HepG2 (cell line): ENCODE data around the gene KRT14. TPM values are rescaled to one million over a fixed set of nuclear protein-coding genes. Genes with fewer than 3 reads are reported as not detected.

ENCODE experiments used
- ATAC-seq: fragments of 200-7000 bp; cut with Tn5 transposase; 3 replicates; pipeline ENCODE4 v1.9.1; 2020; ENCODE audit warnings: mild to moderate bottlenecking, moderate library complexity
- BruUV-seq: library from RNA; stranded (reverse); fragments of 400-500 nt; replicated peaks from 2 replicates; lab custom pipeline; 2021; lab: Mats Ljungman, UMichigan
- CTCF ChIA-PET: fragments of 300-600 bp; formaldehyde crosslinking; extraction: SDS; loops from one replicate; lab custom pipeline; 2021; ENCODE audit warnings: low total read pairs, inconsistent platforms, low intra/inter-chr PET ratio; lab: Yijun Ruan, JAX
- POLR2A ChIA-PET: fragments of 350-600 bp; sonication (Branson Sonifier 250); formaldehyde crosslinking; loops from one replicate; lab custom pipeline; 2020; ENCODE audit warnings: antibody characterized with exemption, inconsistent platforms; lab: Yijun Ruan, JAX
- DNase-seq: peaks from one replicate; pipeline ENCODE4 v3.0.0-alpha.2; 2015; ENCODE audit warnings: low spot score
- FAIRE-seq: peaks from 3 replicates; lab custom pipeline; 2011; peaks lifted over from hg19 to GRCh38; lab: Jason Lieb, UNC
- H2AFZ ChIP-seq: one replicate; pipeline ENCODE4 v1.6.1; 2011; ENCODE audit warnings: low read length, inconsistent platforms
- H3K27ac ChIP-seq: fragments of 300-600 bp; 3 replicates; pipeline ENCODE4 v1.8.0; 2011; ENCODE audit warnings: mixed run types, mild to moderate bottlenecking, mixed read lengths, low read length, inconsistent platforms; ENCODE audit not compliant: insufficient read depth; ENCODE audit errors: extremely low read length
- H3K27me3 ChIP-seq, 2 experiments: fragments of 200-600 bp in 1 of 2; 2 replicates in 1 of 2; 3 replicates in 1 of 2; pipeline versions ENCODE4 v1.6.0 to v1.8.0; 2011; ENCODE audit warnings: low read length in 2 of 2, mild to moderate bottlenecking in 2 of 2, moderate library complexity in 2 of 2, inconsistent platforms in 1 of 2; ENCODE audit not compliant: insufficient read depth in 2 of 2, control insufficient read depth in 1 of 2
- H3K36me3 ChIP-seq, 2 experiments: fragments of 200-600 bp in 1 of 2; replicated peaks in 1 of 2; 2 replicates in 1 of 2; 3 replicates in 1 of 2; pipeline versions ENCODE4 v1.5.1 to v1.8.0; 2011; ENCODE audit warnings: low read length in 2 of 2, inconsistent platforms in 1 of 2; ENCODE audit not compliant: insufficient read depth in 2 of 2, control insufficient read depth in 1 of 2
- H3K4me1 ChIP-seq: 2 replicates; pipeline ENCODE4 v1.5.1; 2012; ENCODE audit warnings: low read length, inconsistent platforms; ENCODE audit not compliant: insufficient read depth
- H3K4me2 ChIP-seq: 2 replicates; pipeline ENCODE4 v1.6.0; 2011; ENCODE audit warnings: low read depth, low read length, inconsistent platforms
- H3K4me3 ChIP-seq, 3 experiments: fragments of 200-600 bp in 1 of 3; sonication (generic), shearing (Covaris generic) in 1 of 3; replicated peaks in 1 of 3; 2 replicates each; pipeline ENCODE4 v1.5.1; 2011 to 2016; ENCODE audit warnings: low read length in 3 of 3, inconsistent platforms in 2 of 3, low read depth in 2 of 3, mild to moderate bottlenecking in 2 of 3, control low read depth in 1 of 3, mixed read lengths in 1 of 3; ENCODE audit not compliant: insufficient read depth in 1 of 3
- H3K79me2 ChIP-seq: one replicate; pipeline ENCODE4 v1.6.1; 2011; ENCODE audit warnings: low read length, inconsistent platforms; ENCODE audit not compliant: insufficient read depth
- H3K9ac ChIP-seq: 2 replicates; pipeline ENCODE4 v1.6.0; 2011; ENCODE audit warnings: mild to moderate bottlenecking, low read depth, low read length, inconsistent platforms; ENCODE audit not compliant: insufficient read depth
- H3K9me3 ChIP-seq: 2 replicates; pipeline ENCODE4 v1.5.1; 2012; ENCODE audit warnings: mild to moderate bottlenecking, low read length
- H4K20me1 ChIP-seq: 2 replicates; pipeline ENCODE4 v1.6.0; 2011; ENCODE audit warnings: inconsistent platforms, mild to moderate bottlenecking, low read length, moderate library complexity; ENCODE audit not compliant: insufficient read depth
- AGO1 ChIP-seq: fragments of 200-400 bp; formaldehyde crosslinking; IDR thresholded peaks from 2 replicates; pipeline ENCODE4 v1.6.1; 2017; ENCODE audit warnings: mild to moderate bottlenecking, low read depth, low read length, moderate library complexity; ENCODE audit not compliant: poor library complexity, severe bottlenecking
- ATF6 ChIP-seq: sonication (generic); formaldehyde crosslinking; conservative IDR thresholded peaks from 2 replicates; pipeline ENCODE4 v1.4.0; 2020; ENCODE audit warnings: missing genetic modification reagents
- ATF7-NPFF ChIP-seq: sonication (generic); formaldehyde crosslinking; IDR thresholded peaks from 2 replicates; pipeline ENCODE4 v1.8.1; 2023; ENCODE audit warnings: mild to moderate bottlenecking, low read depth, missing genetic modification reagents, moderate library complexity
- ATM ChIP-seq: fragments of 450-650 bp; IDR thresholded peaks from 2 replicates; pipeline ENCODE4 v1.7.1; 2017; ENCODE audit warnings: mild to moderate bottlenecking, borderline replicate concordance
- KMT2A ChIP-seq: sonication (generic); formaldehyde crosslinking; IDR thresholded peaks from 2 replicates; pipeline ENCODE4 v1.4.0; 2020; ENCODE audit warnings: missing genetic modification reagents
- NFYB ChIP-seq: sonication (generic); formaldehyde crosslinking; IDR thresholded peaks from 2 replicates; pipeline ENCODE4 v1.4.0; 2020; ENCODE audit warnings: missing genetic modification reagents
- PHF5A ChIP-seq: IDR thresholded peaks from one replicate; pipeline ENCODE4 v1.6.1; 2018; ENCODE audit warnings: low read depth, missing genetic modification reagents; ENCODE audit not compliant: unreplicated experiment
- SOX6 ChIP-seq, 2 experiments: fragments of 450-650 bp in 1 of 2; sonication (generic) in 1 of 2; formaldehyde crosslinking in 1 of 2; IDR thresholded peaks; 2 replicates each; pipeline versions ENCODE4 v1.4.0 to v1.6.1; 2017 to 2020; ENCODE audit warnings: antibody characterized with exemption in 1 of 2, mild to moderate bottlenecking in 1 of 2, missing genetic modification reagents in 1 of 2
- ZNF354B ChIP-seq: sonication (generic); formaldehyde crosslinking; IDR thresholded peaks from 2 replicates; pipeline ENCODE4 v1.8.0; 2022; ENCODE audit warnings: mild to moderate bottlenecking, missing genetic modification reagents
- WGBS: methylation state at CpG from one replicate; pipeline ENCODE4 v1.1.6; 2017; ENCODE audit warnings: low lambda C conversion rate; 5-methylcytosine and 5-hydroxymethylcytosine counted together
- in situ Hi-C: cut with HindIII; loops from 2 replicates; pipeline ENCODE4 v1.10.0; 2017; ENCODE audit warnings: low pct_unique_long_range_greater_than_20kb; ENCODE audit not compliant: extremely low pct_ligation_motif_present
- intact Hi-C: fragments of 100-400 bp; cut with micrococcal nuclease; formaldehyde crosslinking; loops from one replicate; pipeline ENCODE4 v1.10.0; 2022; ENCODE audit not compliant: unreplicated experiment
- polyA plus RNA-seq, 8 experiments: library from polyadenylated mRNA; depleted of rRNA in 3 of 8; stranded (reverse) in 7 of 8; unstranded in 1 of 8; fragments of >200 nt; fragmentation: Illumina TruSeq in 4 of 8; extraction: Trizol in 4 of 8; gene quantifications; 2 replicates each; pipeline versions ENCODE4 v1.2.1 to v1.2.3, GENCODE V29; 2011 to 2016; ENCODE audit warnings: low read depth in 4 of 8, missing spikeins in 1 of 8, mixed read lengths in 1 of 8; ENCODE audit not compliant: insufficient read depth in 1 of 8
- total RNA-seq, 5 experiments: library from RNA; depleted of rRNA; stranded (reverse); fragments of >200 nt; fragmentation: Illumina TruSeq; extraction: Trizol; gene quantifications; 2 replicates each; pipeline ENCODE4 v1.2.3, GENCODE V29; 2016; ENCODE audit warnings: low read depth in 1 of 5
- TF ChIP-seq, protein P1 (sequence below): sonication (generic); formaldehyde crosslinking; IDR thresholded peaks from 2 replicates; pipeline ENCODE4 v1.5.0; 2020; ENCODE audit warnings: missing genetic modification reagents
- TF ChIP-seq, protein P2 (sequence below): sonication (generic); formaldehyde crosslinking; IDR thresholded peaks from 2 replicates; pipeline ENCODE4 v1.4.0; 2020; ENCODE audit warnings: low read depth, mild to moderate bottlenecking, missing genetic modification reagents
- TF ChIP-seq, protein P3 (sequence below): IDR thresholded peaks from 2 replicates; pipeline ENCODE4 v1.6.1; 2018; ENCODE audit warnings: missing genetic modification reagents, mild to moderate bottlenecking, missing compliant biosample characterization
- TF ChIP-seq, protein P4 (sequence below): IDR thresholded peaks from 2 replicates; pipeline ENCODE4 v1.6.1; 2016; ENCODE audit warnings: control low read depth

Gene KRT14
- total and polyA plus RNA-seq, 2 of the 13 experiments (the other 11 are each of a cell fraction or from before 2014, with no cell fraction given) = 0.09 TPM; not detected in 1

DNA sequence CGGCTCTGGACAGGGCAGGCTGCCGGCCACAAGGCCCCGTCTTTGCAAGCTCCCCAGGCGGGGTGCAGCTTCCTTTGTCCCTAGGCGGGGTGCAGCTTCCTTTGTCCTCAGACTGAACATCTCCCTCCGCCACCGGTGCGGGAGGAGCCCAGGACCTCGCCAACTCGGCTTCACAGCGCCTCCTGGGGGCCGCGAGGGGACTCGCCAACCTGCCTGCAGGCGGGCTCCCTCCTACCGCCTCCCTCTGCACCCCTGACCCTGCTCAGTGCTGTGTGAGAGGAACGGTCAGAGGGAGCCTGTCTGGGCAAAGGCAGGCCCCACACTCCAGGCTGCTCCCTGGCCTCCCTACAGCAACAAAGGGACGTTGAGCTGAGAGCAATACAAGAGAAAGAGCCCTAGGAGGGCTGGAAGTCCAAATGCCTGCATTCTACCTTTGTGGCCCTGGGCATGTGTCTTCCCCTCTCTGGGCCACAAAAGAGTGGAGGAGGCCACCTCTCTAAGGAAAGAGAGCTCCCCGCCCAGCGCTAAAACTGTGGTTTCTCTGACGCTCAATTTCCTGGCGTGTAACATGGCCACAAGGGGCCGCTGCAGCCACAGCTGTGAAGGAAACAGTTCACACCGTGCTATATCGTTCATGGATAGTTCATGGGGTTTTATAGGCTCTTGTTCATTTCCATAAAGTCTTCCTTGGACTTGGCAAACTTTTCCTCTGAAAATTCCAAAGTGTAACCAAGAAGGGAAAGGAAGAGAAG lies 37.7 kb downstream of the KRT14 start:
- ChIA-PET POLR2A (interaction anchor here (0.7 to 3.3 kb wide), 8 partner anchors 10 to 730 kb away, joined by 3 to 26 read pairs (median 4); partner anchors contain the start of genes EIF1 and KRT19), CTCF (interaction anchor here (0.7 to 6.3 kb wide), 14 partner anchors 15 to 746 kb away, joined by 3 to 84 read pairs (median 8); partner anchors contain the start of gene KRT19)
- no peaks in the 10 kb centered on the region for H3K79me2 ChIP-seq
- peak; percentile 90 for ATAC-seq
- DNase-seq = peak; percentile 82
- no peaks in the 10 kb centered on the region for H4K20me1 ChIP-seq
- in situ Hi-C loops = loop anchor here (5.0 kb wide), 2 partner anchors 62 to 113 kb away; partner anchors contain the start of gene KRT36
- H3K36me3 ChIP-seq = no peaks in the 10 kb centered on the region
- H3K9ac ChIP-seq = peak overlapping the region; percentile 42
- peak overlapping the region; percentile 93 for H3K4me2 ChIP-seq
- peak overlapping the region; percentile 18 to 67 (median 22); a peak in 4 of 6 replicates for H3K4me3 ChIP-seq
- peak overlapping the region; percentile 16 for H3K27ac ChIP-seq
- intact Hi-C loops = loop anchor here (1.0 kb wide), 2 partner anchors 99 to 113 kb away; no protein-coding TSS in a partner anchor
- peaks cover 4 to 28% of the 10 kb centered on the region in 2 experiments; a peak in 4 of 5 replicates for H3K27me3 ChIP-seq
- no TSS peak for BruUV-seq
- 0% methylated on average over 16 of the region's 25 CpGs for WGBS
- no peaks in the 10 kb centered on the region for H3K9me3 ChIP-seq
- peak overlapping the region; percentile 49 for H2AFZ ChIP-seq
- H3K4me1 ChIP-seq = peaks cover 48% of the 10 kb centered on the region
- peak; percentile 97 for FAIRE-seq
- TF ChIP-seq AGO1 = peak; percentile 31
- TF ChIP-seq, protein P1, sequence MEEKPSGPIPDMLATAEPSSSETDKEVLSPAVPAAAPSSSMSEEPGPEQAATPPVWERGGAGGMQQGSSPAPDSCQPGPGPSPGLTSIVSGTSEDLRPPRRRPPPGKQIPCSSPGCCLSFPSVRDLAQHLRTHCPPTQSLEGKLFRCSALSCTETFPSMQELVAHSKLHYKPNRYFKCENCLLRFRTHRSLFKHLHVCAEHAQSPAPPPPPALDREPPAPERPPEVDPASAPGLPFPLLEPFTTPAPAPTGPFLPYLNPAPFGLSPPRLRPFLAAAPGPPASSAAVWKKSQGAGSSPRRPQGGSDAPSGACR (CRISPR knock-in tag) = no peak
- 0 out of 2 replicates have a peak, but pooled peaks have one; percentile 24 for TF ChIP-seq ZNF354B (CRISPR knock-in tag)
- TF ChIP-seq NFYB = no peak
- TF ChIP-seq, protein P2, sequence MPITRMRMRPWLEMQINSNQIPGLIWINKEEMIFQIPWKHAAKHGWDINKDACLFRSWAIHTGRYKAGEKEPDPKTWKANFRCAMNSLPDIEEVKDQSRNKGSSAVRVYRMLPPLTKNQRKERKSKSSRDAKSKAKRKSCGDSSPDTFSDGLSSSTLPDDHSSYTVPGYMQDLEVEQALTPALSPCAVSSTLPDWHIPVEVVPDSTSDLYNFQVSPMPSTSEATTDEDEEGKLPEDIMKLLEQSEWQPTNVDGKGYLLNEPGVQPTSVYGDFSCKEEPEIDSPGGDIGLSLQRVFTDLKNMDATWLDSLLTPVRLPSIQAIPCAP (CRISPR knock-in tag) = no peak
- TF ChIP-seq, protein P3, sequence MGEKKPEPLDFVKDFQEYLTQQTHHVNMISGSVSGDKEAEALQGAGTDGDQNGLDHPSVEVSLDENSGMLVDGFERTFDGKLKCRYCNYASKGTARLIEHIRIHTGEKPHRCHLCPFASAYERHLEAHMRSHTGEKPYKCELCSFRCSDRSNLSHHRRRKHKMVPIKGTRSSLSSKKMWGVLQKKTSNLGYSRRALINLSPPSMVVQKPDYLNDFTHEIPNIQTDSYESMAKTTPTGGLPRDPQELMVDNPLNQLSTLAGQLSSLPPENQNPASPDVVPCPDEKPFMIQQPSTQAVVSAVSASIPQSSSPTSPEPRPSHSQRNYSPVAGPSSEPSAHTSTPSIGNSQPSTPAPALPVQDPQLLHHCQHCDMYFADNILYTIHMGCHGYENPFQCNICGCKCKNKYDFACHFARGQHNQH (CRISPR knock-in tag) = peak; percentile 53; the same call in 1 of the 2 replicates
- no peak for TF ChIP-seq ATF7-NPFF (CRISPR knock-in tag)
- TF ChIP-seq SOX6 (IDR thresholded peaks at IDR 0.05) = no peak
- peak; percentile 69 for TF ChIP-seq SOX6 (CRISPR knock-in tag; IDR thresholded peaks at IDR 0.05)
- TF ChIP-seq ATF6 (CRISPR knock-in tag) = no peak
- no peak for TF ChIP-seq PHF5A (CRISPR knock-in tag)
- TF ChIP-seq, protein P4, sequence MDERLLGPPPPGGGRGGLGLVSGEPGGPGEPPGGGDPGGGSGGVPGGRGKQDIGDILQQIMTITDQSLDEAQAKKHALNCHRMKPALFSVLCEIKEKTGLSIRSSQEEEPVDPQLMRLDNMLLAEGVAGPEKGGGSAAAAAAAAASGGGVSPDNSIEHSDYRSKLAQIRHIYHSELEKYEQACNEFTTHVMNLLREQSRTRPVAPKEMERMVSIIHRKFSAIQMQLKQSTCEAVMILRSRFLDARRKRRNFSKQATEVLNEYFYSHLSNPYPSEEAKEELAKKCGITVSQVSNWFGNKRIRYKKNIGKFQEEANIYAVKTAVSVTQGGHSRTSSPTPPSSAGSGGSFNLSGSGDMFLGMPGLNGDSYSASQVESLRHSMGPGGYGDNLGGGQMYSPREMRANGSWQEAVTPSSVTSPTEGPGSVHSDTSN (CRISPR knock-in tag) = no peak
- no peak for TF ChIP-seq ATM
- TF ChIP-seq KMT2A = no peak
